Adrenal gland (tissue), 12 donors: ENCODE data around the gene SLC7A14. TPM values are rescaled to one million over a fixed set of nuclear protein-coding genes. Genes with fewer than 3 reads are reported as not detected.

Source experiments
- DNase-seq, 7 donors: peaks; one replicate each; pipeline ENCODE4 v3.0.0-alpha.2; 2019 to 2020
- H3K27ac ChIP-seq, 5 donors: fragments of 200-600 bp; sonication (generic) in 4 of 5; 1 replicate in 3 of 5; 2 replicates in 2 of 5; pipeline versions ENCODE4 v1.5.1 to v1.8.0; 2016 to 2020; ENCODE audit warnings: mild to moderate bottlenecking in 1 of 5
- H3K27me3 ChIP-seq: fragments of 200-600 bp; 2 replicates; pipeline ENCODE4 v1.8.0; 2021
- H3K36me3 ChIP-seq, 2 donors: fragments of 200-600 bp; replicated peaks in 1 of 2; 1 replicate in 1 of 2; 2 replicates in 1 of 2; pipeline versions ENCODE4 v1.5.1 to v1.8.0; 2018 to 2022
- H3K4me1 ChIP-seq, 2 donors: fragments of 200-600 bp; replicated peaks in 1 of 2; 1 replicate in 1 of 2; 2 replicates in 1 of 2; pipeline versions ENCODE4 v1.5.1 to v1.8.0; 2018 to 2021
- H3K4me3 ChIP-seq, 4 donors: fragments of 200-600 bp; sonication (generic) in 3 of 4; one replicate each; pipeline ENCODE4 v1.5.1; 2016 to 2018
- H3K9me3 ChIP-seq, 3 donors: fragments of 200-600 bp; sonication (generic) in 1 of 3; replicated peaks in 1 of 3; 1 replicate in 2 of 3; 2 replicates in 1 of 3; pipeline versions ENCODE4 v1.5.1 to v1.8.0; 2016 to 2021
- CTCF ChIP-seq, 6 experiments: fragments of 450-650 bp in 4 of 6; fragments of 200-600 bp in 2 of 6; sonication (generic) in 1 of 6; IDR thresholded peaks; 1 replicate in 5 of 6; 2 replicates in 1 of 6; pipeline versions ENCODE4 v1.5.1 to v1.8.0; 2016 to 2021; ENCODE audit warnings: antibody characterized with exemption in 6 of 6, mild to moderate bottlenecking in 2 of 6, moderate library complexity in 1 of 6
- POLR2A ChIP-seq, 2 donors: fragments of 450-650 bp; IDR thresholded peaks; one replicate each; pipeline ENCODE4 v1.6.1; 2017; ENCODE audit warnings: antibody characterized with exemption in 2 of 2, mild to moderate bottlenecking in 2 of 2, moderate library complexity in 1 of 2
- WGBS, 4 donors: extraction: QIAGEN DNeasy Blood & Tissue Kit in 2 of 4; methylation state at CpG; one replicate each; pipeline versions ENCODE4 v1.1.5 to v1.1.7; 2013 to 2017; 5-methylcytosine and 5-hydroxymethylcytosine counted together
- intact Hi-C, 2 donors: fragments of 100-400 bp; cut with DNase I; formaldehyde crosslinking; loops; one replicate each; pipeline versions ENCODE4 v1.14.1 to v1.15.0; 2022 to 2023
- polyA plus RNA-seq, 3 donors: library from polyadenylated mRNA; stranded (reverse); fragments of 200-250 nt in 2 of 3; fragments of 350-450 nt in 1 of 3; fragmentation: Illumina TruSeq in 1 of 3; extraction: RNeasy Lipid Tissue Mini Kit (QIAGEN cat#74804) in 1 of 3; gene quantifications; one replicate each; pipeline ENCODE4 v1.2.3, GENCODE V29; 2013 to 2014
- total RNA-seq, 9 donors: library from RNA; depleted of rRNA in 4 of 9; stranded (reverse); fragments of >200 nt in 4 of 9; fragments of 120-200 nt in 1 of 9; fragmentation: NEBNext Ultra II Directional in 1 of 9; extraction: Animal tissue kit (Norgen Biotek cat#: 25700) in 1 of 9; gene quantifications; one replicate each; pipeline versions ENCODE4 v1.1.0 to v1.2.4, GENCODE V29; 2013 to 2023
- donor health status: healthy with polysubstance abuse.
- donor health status: Bipolar disorder and iron deficiency.
- donor health status: DM: yes; HTN: yes; CAD: no.
- donor health status: DM: no; HTN: no; CAD: no.
- donor health status: DM: no; HTN: no; CAD: no.
- donor health status: DM: yes; HTN: yes; CAD: no.

The SLC7A14 gene
- total and polyA plus RNA-seq, 12 donors, result 0.03 to 3.8 (median 0.48) TPM; not detected in 1

DNA sequence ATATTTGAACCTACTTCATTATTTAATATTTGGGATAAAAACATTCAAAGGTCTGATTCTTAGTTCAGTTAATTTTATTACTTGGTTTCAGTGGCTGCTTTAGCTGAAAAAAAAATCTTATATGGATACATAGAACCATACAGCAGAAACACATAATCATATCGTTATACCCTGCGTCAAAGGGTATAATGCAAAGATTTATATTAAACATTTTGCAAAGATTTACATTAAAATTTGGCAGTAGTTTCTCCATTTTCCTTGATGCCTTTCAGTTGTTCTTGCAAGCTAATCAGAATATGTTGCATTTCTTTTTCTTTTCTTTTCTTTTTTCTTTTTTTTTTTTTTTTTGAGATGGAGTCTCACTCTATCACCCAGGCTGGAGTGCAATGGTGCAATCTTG, 135.8 kb downstream of the SLC7A14 start:
- H3K4me1 ChIP-seq, result no peaks in the 10 kb centered on the region
- DNase-seq, result no peak
- no peaks in the 10 kb centered on the region for H3K27me3 ChIP-seq
- no peak overlapping the region for H3K4me3 ChIP-seq
- no peaks in the 10 kb centered on the region for H3K36me3 ChIP-seq
- intact Hi-C loops, result no loop called here
- TF ChIP-seq CTCF (IDR thresholded peaks at IDR 0.05), result no peak
- no peak for TF ChIP-seq POLR2A (IDR thresholded peaks at IDR 0.05)
- no peaks in the 10 kb centered on the region for H3K9me3 ChIP-seq
- 92 to 97% (median 96%) methylated on average over 2 of the region's 2 CpGs for WGBS, 4 donors
- H3K27ac ChIP-seq, result no peak overlapping the region

DNA sequence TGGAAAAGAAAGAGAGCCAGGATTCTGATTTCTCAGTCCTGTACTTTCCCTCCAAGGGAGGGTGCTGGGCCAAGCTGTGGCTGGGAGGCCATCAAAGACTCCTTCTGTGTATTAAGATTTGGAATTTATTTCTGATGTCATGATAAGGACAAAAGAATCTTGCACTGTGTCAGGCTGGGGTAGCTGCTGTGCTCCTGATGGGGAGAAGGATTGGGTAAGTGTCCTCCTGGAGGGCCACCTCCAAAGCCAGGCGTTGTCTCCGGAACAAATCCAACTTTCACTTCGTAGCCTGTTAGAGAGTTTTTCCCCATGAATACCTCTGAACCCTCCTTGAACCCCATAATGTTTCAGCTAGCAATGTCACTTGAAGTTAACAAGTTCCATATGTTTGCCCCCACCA, 137.3 kb downstream of the SLC7A14 start:
- TF ChIP-seq CTCF (IDR thresholded peaks at IDR 0.05), result no peak
- no peak for TF ChIP-seq POLR2A (IDR thresholded peaks at IDR 0.05)
- Histone ChIP-seq H3K36me3 (no peaks in the 10 kb centered on the region), H3K4me1 (no peaks in the 10 kb centered on the region), H3K27me3 (no peaks in the 10 kb centered on the region), H3K27ac (no peak overlapping the region), H3K9me3 (no peaks in the 10 kb centered on the region), H3K4me3 (no peak overlapping the region)
- intact Hi-C loops, result no loop called here
- 77 to 92% (median 86%) methylated on average over 3 of the region's 3 CpGs for WGBS, 4 donors
- DNase-seq, result no peak

DNA sequence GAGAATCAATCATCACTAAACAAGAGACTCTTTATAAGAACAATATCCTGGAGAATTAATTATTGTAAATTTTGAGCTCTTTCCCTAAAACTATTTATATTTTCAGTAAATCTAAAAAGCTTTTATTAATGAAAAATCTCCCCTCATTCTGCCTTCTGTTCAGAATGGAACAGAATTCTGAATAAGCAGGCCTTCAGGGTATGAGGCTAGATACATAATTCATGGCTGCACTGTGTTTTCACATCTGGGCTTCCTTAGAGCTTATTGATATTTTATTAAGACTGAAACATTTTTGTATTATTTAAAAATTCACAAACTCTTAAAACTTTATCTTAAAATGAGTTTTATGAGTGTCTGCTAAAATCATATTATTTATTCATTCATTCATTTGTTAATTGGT, 142.4 kb downstream of the SLC7A14 start:
- DNase-seq, result no peak
- H3K27me3 ChIP-seq, result no peaks in the 10 kb centered on the region
- no peaks in the 10 kb centered on the region for H3K36me3 ChIP-seq
- no peaks in the 10 kb centered on the region for H3K9me3 ChIP-seq
- intact Hi-C loops, result no loop called here
- H3K4me1 ChIP-seq, result no peaks in the 10 kb centered on the region
- H3K4me3 ChIP-seq, result no peak overlapping the region
- no peak overlapping the region for H3K27ac ChIP-seq
- TF ChIP-seq CTCF (IDR thresholded peaks at IDR 0.05) (no peak), POLR2A (IDR thresholded peaks at IDR 0.05) (no peak)

GRCh38 chr3:170442947-170443346, 142.9 kb downstream of the SLC7A14 start:
- intact Hi-C loops, result no loop called here
- H3K4me3 ChIP-seq, result no peak overlapping the region
- no peaks in the 10 kb centered on the region for H3K27me3 ChIP-seq
- TF ChIP-seq CTCF (IDR thresholded peaks at IDR 0.05), result no peak
- TF ChIP-seq POLR2A (IDR thresholded peaks at IDR 0.05), result no peak
- H3K4me1 ChIP-seq, result no peaks in the 10 kb centered on the region
- H3K36me3 ChIP-seq, result no peaks in the 10 kb centered on the region
- H3K9me3 ChIP-seq, result no peaks in the 10 kb centered on the region
- no peak for DNase-seq
- H3K27ac ChIP-seq, result no peak overlapping the region
